ENCODE measurements around the gene PRDM9. TPM values are rescaled to one million over a fixed set of nuclear protein-coding genes. Genes with fewer than 3 reads are reported as not detected.
"Not testable (repeated sequence)": the region's sequence is repeated elsewhere in the genome, so short reads cannot be mapped to it uniquely, and the experiment has no call there.

The PRDM9 gene
- total RNA-seq, 1 donor from 2014 or later, result not detected

GRCh38 chr5:23490993-23491392, 16.4 kb upstream of the PRDM9 start:
- DNase-seq (ENCODE audit: low spot score in 2 of 2, unreplicated experiment in 2 of 2), result no peak
- Mint-ChIP-seq H3K27me3 (ENCODE audit: low read depth) (no peaks in the 10 kb centered on the region), H3K27ac (no peak overlapping the region), H3K4me3 (no peak overlapping the region), H3K36me3 (no peaks in the 10 kb centered on the region), H3K4me1 (no peaks in the 10 kb centered on the region), H3K9me3 (peaks cover 28% of the 10 kb centered on the region)
- no peak for TF ChIP-seq CTCF (IDR thresholded peaks at IDR 0.05; ENCODE audit: unreplicated experiment)

DNA sequence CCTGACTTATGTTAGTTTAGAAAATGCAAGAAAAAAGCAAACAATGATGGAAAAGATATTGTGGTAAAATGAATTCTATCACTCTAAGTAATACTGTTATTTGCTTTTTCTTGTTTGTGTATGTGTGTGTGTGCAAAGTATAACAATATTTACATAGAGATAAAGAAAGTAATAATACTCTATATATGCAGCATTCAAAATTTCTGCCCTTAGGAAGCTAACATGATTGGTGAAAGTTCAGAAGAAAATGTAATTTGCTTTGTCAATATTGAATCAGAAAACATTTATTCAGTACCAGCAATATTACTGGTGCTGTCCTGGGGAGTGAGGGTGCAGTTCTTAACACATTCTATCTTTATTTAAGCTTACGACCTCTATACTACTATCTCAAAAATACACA, 12.9 kb upstream of the PRDM9 start:
- TF ChIP-seq CTCF (IDR thresholded peaks at IDR 0.05; ENCODE audit: unreplicated experiment), result no peak
- Mint-ChIP-seq H3K4me1 (peaks cover 5% of the 10 kb centered on the region), H3K27ac (no peak overlapping the region), H3K27me3 (ENCODE audit: low read depth) (no peaks in the 10 kb centered on the region), H3K36me3 (no peaks in the 10 kb centered on the region), H3K4me3 (no peak overlapping the region), H3K9me3 (peaks cover under 1% of the 10 kb centered on the region)
- DNase-seq (ENCODE audit: low spot score in 2 of 2, unreplicated experiment in 2 of 2), result no peak

- Mint-ChIP-seq H3K9me3 (no peaks in the 10 kb centered on the region), H3K36me3 (no peaks in the 10 kb centered on the region)
Observed at GRCh38 chr5:23496576-23496975, 10.8 kb upstream of the PRDM9 start.

GRCh38 chr5:23506329-23507236, 826 bp upstream of the PRDM9 start:
- Mint-ChIP-seq H3K27ac (no peak overlapping the region), H3K4me3 (no peak overlapping the region), H3K4me1 (no peaks in the 10 kb centered on the region)

More at GRCh38 chr5:23496576-23496975, 10.8 kb upstream of the PRDM9 start:
- Mint-ChIP-seq H3K4me1 (peaks cover 5% of the 10 kb centered on the region), H3K4me3 (no peak overlapping the region), H3K27me3 (ENCODE audit: low read depth) (no peaks in the 10 kb centered on the region), H3K27ac (no peak overlapping the region)
- no peak for DNase-seq (ENCODE audit: low spot score in 2 of 2, unreplicated experiment in 2 of 2)
- no peak for TF ChIP-seq CTCF (IDR thresholded peaks at IDR 0.05; ENCODE audit: unreplicated experiment)

GRCh38 chr5:23510434-23510833, 3.0 kb downstream of the PRDM9 start:
- not testable (repeated sequence) for H3K27me3 Mint-ChIP-seq (ENCODE audit: low read depth); H3K4me1 Mint-ChIP-seq; H3K9me3 Mint-ChIP-seq; H3K27ac Mint-ChIP-seq; H3K4me3 Mint-ChIP-seq; DNase-seq (ENCODE audit: low spot score in 2 of 2, unreplicated experiment in 2 of 2); H3K36me3 Mint-ChIP-seq

More at GRCh38 chr5:23506329-23507236, 826 bp upstream of the PRDM9 start:
- no peaks in the 10 kb centered on the region for H3K36me3 Mint-ChIP-seq
- H3K9me3 Mint-ChIP-seq, result peaks cover 5% of the 10 kb centered on the region
- no peak for TF ChIP-seq CTCF (IDR thresholded peaks at IDR 0.05; ENCODE audit: unreplicated experiment)
- peaks cover 4% of the 10 kb centered on the region for H3K27me3 Mint-ChIP-seq (ENCODE audit: low read depth)
- no peak for DNase-seq (ENCODE audit: low spot score in 2 of 2, unreplicated experiment in 2 of 2)

- Mint-ChIP-seq H3K27ac (no peak overlapping the region), H3K4me1 (no peaks in the 10 kb centered on the region), H3K4me3 (no peak overlapping the region), H3K9me3 (peaks cover 5% of the 10 kb centered on the region), H3K36me3 (no peaks in the 10 kb centered on the region), H3K27me3 (ENCODE audit: low read depth) (peaks cover 2% of the 10 kb centered on the region)
- DNase-seq (ENCODE audit: low spot score in 2 of 2, unreplicated experiment in 2 of 2), result no peak
- TF ChIP-seq CTCF (IDR thresholded peaks at IDR 0.05; ENCODE audit: unreplicated experiment), result no peak
Observed at GRCh38 chr5:23522553-23522952, 15.1 kb downstream of the PRDM9 start.

Measured in mesothelial cell of epicardium (in vitro differentiated cells).